A673 (cell line): ENCODE measurements around the gene CFAP46.
"Not testable (repeated sequence)": the region's sequence is repeated elsewhere in the genome, so short reads cannot be mapped to it uniquely, and the experiment has no call there.

Experiments used
- CTCF ChIP-seq: fragments of 300-800, 200-600 bp; sonication (generic); conservative IDR thresholded peaks from 2 replicates; pipeline ENCODE4 v1.5.1; 2017; ENCODE audit warnings: low read depth, mild to moderate bottlenecking, antibody characterized with exemption, low read length, moderate library complexity, mixed read lengths
- EZH2 ChIP-seq: fragments of 200-600 bp; sonication (generic); IDR thresholded peaks from 2 replicates; pipeline ENCODE4 v1.6.1; 2017; ENCODE audit warnings: borderline replicate concordance, low read depth, mild to moderate bottlenecking, mixed read lengths, antibody characterized with exemption, low read length; ENCODE audit not compliant: poor library complexity, severe bottlenecking

- TF ChIP-seq CTCF, EZH2: not testable (repeated sequence)
These were observed 19.0 kb downstream of the CFAP46 start for GRCh38 chr10:132923384-132923783.
